IMR-90 (cell line): ENCODE data around the gene PELO.

Experiments
- BHLHE40 ChIP-seq: fragments of 150-350 bp; IDR thresholded peaks from 2 replicates; pipeline ENCODE4 v1.6.1; 2016; ENCODE audit warnings: mild to moderate bottlenecking, low read depth, low read length
- CEBPB ChIP-seq: IDR thresholded peaks from 2 replicates; pipeline ENCODE4 v1.6.1; 2012; ENCODE audit warnings: low read depth, low read length, improper control_type of control experiment
- CHD1 ChIP-seq: IDR thresholded peaks from 2 replicates; pipeline ENCODE4 v1.6.1; 2012; ENCODE audit warnings: low read depth, low read length, improper control_type of control experiment
- FOS ChIP-seq: fragments of 150-350 bp; IDR thresholded peaks from 2 replicates; pipeline ENCODE4 v1.6.1; 2016; ENCODE audit warnings: low read depth, low read length
- MAZ ChIP-seq: IDR thresholded peaks from 2 replicates; pipeline ENCODE4 v1.6.1; 2012; ENCODE audit warnings: low read depth, mild to moderate bottlenecking, low read length, improper control_type of control experiment, moderate library complexity, borderline replicate concordance
- MXI1 ChIP-seq: IDR thresholded peaks from 2 replicates; pipeline ENCODE4 v1.6.1; 2012; ENCODE audit warnings: low read depth, mild to moderate bottlenecking, low read length, moderate library complexity, borderline replicate concordance
- NFE2L2 ChIP-seq: fragments of 150-350 bp; IDR thresholded peaks from 2 replicates; pipeline ENCODE4 v1.6.1; 2016; ENCODE audit warnings: low read depth, mild to moderate bottlenecking, low read length
- POLR2A ChIP-seq: IDR thresholded peaks from 2 replicates; pipeline ENCODE4 v1.6.1; 2012; ENCODE audit warnings: mild to moderate bottlenecking, low read depth, low read length
- RAD21 ChIP-seq: IDR thresholded peaks from 2 replicates; pipeline ENCODE4 v1.6.1; 2012; ENCODE audit warnings: low read length, improper control_type of control experiment
- RCOR1 ChIP-seq: IDR thresholded peaks from 2 replicates; pipeline ENCODE4 v1.6.1; 2012; ENCODE audit warnings: mild to moderate bottlenecking, low read length, improper control_type of control experiment; ENCODE audit not compliant: insufficient replicate concordance
- TF ChIP-seq, protein P1 (sequence below): conservative IDR thresholded peaks from 2 replicates; pipeline ENCODE4 v1.5.1; 2012; ENCODE audit warnings: mild to moderate bottlenecking, low read depth, low read length, improper control_type of control experiment
- TF ChIP-seq, protein P2 (sequence below): fragments of 150-350 bp; IDR thresholded peaks from 2 replicates; pipeline ENCODE4 v1.6.1; 2016; ENCODE audit warnings: low read depth, mild to moderate bottlenecking, low read length, moderate library complexity, borderline replicate concordance
- TF ChIP-seq, protein P3 (sequence below): fragments of 150-350 bp; IDR thresholded peaks from 2 replicates; pipeline ENCODE4 v1.6.1; 2017; ENCODE audit warnings: mild to moderate bottlenecking, antibody characterized with exemption, low read length, low read depth

DNA sequence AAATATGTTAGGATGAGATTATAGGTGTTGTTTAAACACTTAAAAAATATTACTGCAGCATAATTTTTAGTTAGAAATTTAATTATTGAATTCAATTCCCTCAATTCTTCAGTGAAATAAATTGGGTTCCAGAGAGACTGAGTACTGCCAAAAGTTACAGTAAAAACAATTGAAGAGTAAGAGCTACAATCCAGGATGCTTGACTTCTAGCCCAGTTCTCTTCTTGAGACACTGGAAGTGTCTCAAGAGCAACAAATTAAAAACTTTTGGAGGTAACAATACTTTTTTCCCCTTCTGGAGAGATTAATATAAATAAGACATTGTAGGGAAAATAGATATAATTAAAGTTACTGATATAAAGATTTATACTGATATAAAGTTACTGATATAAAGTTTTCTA is 8.3 kb downstream of the PELO start:
- TF ChIP-seq, protein P1, sequence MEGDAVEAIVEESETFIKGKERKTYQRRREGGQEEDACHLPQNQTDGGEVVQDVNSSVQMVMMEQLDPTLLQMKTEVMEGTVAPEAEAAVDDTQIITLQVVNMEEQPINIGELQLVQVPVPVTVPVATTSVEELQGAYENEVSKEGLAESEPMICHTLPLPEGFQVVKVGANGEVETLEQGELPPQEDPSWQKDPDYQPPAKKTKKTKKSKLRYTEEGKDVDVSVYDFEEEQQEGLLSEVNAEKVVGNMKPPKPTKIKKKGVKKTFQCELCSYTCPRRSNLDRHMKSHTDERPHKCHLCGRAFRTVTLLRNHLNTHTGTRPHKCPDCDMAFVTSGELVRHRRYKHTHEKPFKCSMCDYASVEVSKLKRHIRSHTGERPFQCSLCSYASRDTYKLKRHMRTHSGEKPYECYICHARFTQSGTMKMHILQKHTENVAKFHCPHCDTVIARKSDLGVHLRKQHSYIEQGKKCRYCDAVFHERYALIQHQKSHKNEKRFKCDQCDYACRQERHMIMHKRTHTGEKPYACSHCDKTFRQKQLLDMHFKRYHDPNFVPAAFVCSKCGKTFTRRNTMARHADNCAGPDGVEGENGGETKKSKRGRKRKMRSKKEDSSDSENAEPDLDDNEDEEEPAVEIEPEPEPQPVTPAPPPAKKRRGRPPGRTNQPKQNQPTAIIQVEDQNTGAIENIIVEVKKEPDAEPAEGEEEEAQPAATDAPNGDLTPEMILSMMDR: no peak
- TF ChIP-seq POLR2A (no peak), BHLHE40 (no peak), RAD21 (no peak), NFE2L2 (no peak), MAZ (no peak), CEBPB (no peak), RCOR1 (no peak), MXI1 (no peak), CHD1 (no peak), FOS (no peak)
- TF ChIP-seq, protein P2, sequence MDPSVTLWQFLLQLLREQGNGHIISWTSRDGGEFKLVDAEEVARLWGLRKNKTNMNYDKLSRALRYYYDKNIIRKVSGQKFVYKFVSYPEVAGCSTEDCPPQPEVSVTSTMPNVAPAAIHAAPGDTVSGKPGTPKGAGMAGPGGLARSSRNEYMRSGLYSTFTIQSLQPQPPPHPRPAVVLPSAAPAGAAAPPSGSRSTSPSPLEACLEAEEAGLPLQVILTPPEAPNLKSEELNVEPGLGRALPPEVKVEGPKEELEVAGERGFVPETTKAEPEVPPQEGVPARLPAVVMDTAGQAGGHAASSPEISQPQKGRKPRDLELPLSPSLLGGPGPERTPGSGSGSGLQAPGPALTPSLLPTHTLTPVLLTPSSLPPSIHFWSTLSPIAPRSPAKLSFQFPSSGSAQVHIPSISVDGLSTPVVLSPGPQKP: no peak
- TF ChIP-seq, protein P3, sequence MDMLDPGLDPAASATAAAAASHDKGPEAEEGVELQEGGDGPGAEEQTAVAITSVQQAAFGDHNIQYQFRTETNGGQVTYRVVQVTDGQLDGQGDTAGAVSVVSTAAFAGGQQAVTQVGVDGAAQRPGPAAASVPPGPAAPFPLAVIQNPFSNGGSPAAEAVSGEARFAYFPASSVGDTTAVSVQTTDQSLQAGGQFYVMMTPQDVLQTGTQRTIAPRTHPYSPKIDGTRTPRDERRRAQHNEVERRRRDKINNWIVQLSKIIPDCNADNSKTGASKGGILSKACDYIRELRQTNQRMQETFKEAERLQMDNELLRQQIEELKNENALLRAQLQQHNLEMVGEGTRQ: no peak
